H1 (cell line): Measurements from ENCODE around the gene NEDD4L. TPM values are rescaled to one million over a fixed set of nuclear protein-coding genes. Genes with fewer than 3 reads are reported as not detected.

Experiments used
- NANOG ChIP-seq: IDR thresholded peaks from 2 replicates; pipeline ENCODE4 v1.6.1; 2011; ENCODE audit warnings: low read length, low read depth, mild to moderate bottlenecking, inconsistent platforms; ENCODE audit not compliant: insufficient read depth, poor library complexity, severe bottlenecking
- RAD21 ChIP-seq, 2 experiments: IDR thresholded peaks in 1 of 2; conservative IDR thresholded peaks in 1 of 2; 2 replicates each; pipeline ENCODE4 v1.6.1; 2011; ENCODE audit warnings: low read depth in 2 of 2, low read length in 2 of 2, improper control_type of control experiment in 1 of 2, inconsistent platforms in 1 of 2, mild to moderate bottlenecking in 1 of 2, moderate library complexity in 1 of 2
- polyA plus RNA-seq, 7 experiments: library from polyadenylated mRNA; depleted of rRNA in 3 of 7; stranded (reverse) in 5 of 7; unstranded in 2 of 7; fragments of >200 nt in 5 of 7; fragments of 200-250 nt in 2 of 7; gene quantifications; 1 replicate in 5 of 7; 2 replicates in 1 of 7; 4 replicates in 1 of 7; pipeline versions ENCODE4 v1.2.1 to v1.2.3, GENCODE V29; 2011 to 2013; ENCODE audit warnings: missing spikeins in 2 of 7, mixed read lengths in 2 of 7
- total RNA-seq: library from RNA; stranded (reverse); fragmentation: NEBNext Ultra II Directional; extraction: Animal tissue kit (Norgen Biotek cat#: 25700); gene quantifications from 2 replicates; pipeline ENCODE4 v1.2.1, GENCODE V29; 2021

The NEDD4L gene
- total and polyA plus RNA-seq, 2 of the 8 experiments (the other 6 are each of a cell fraction or from before 2014, with no cell fraction given): 37.3 to 69.8 TPM

DNA sequence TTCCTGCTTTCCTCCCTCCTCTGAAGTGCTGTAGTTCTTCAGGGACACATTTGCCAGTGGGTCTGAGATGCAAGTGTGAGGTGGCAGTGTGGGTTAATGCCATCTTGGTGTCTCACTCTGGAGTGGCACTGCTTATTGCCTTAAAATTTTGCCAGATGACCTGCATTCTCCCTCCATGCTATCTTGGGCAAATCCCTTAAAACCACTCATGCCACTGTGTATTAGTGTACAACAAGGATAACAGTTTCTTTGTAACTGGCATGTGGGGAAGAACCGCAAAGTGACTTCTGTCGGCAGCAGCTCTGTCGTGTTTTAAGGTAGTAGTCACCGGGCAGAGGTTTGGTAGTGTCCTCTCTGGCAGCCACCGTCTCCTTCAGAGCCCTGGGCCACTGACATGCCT is 124.2 kb downstream of the NEDD4L start (continued):
- TF ChIP-seq NANOG (no peak), RAD21 (IDR thresholded peaks at IDR 0.05 in 1 of 2, conservative IDR thresholded peaks at IDR 0.05 in 1 of 2; ENCODE audit: low read depth in 2 of 2, low read length in 2 of 2) (no peak)
- TF ChIP-seq, all 59 proteins: peak for 0
